ENCODE results near the gene EID2.

Gene EID2

DNA sequence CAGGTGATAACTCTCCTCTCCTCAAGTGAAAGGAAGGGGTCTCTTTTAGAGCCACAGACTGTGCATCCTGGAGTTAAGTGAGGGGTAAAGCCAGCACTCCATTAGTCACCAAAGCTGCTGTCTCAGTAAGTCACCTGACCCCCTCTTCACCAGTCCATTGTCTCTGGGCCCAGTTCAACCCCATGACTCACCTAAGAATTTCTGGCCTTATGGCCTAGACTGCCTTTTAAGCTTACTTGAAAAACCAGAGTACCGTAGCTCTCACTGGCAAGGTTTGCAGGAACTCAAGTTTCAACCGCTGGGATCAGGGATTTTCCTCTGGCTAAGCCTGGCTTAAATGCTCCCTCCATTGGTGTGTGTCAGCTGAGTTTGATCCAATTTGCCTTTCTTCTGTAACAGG is 23.4 kb upstream of the EID2 start:
- H3K4me1 ChIP-seq (ENCODE audit: control insufficient read depth, low read length), result no peaks in the 10 kb centered on the region
- H4K20me1 ChIP-seq (ENCODE audit: control insufficient read depth, insufficient read depth, low read depth, low read length), result no peaks in the 10 kb centered on the region
- H3K9me2 ChIP-seq (replicated peaks; ENCODE audit: control insufficient read depth, low read length), result no peaks in the 10 kb centered on the region
- no peaks in the 10 kb centered on the region for H3F3A ChIP-seq (ENCODE audit: control insufficient read depth, insufficient read depth)
- H3K27me3 ChIP-seq (ENCODE audit: control insufficient read depth, low read length), result peaks cover 11% of the 10 kb centered on the region
- H3K36me3 ChIP-seq (ENCODE audit: control insufficient read depth, low read length), result no peaks in the 10 kb centered on the region
- H3K27ac ChIP-seq (ENCODE audit: low read depth, low read length), result no peak overlapping the region
- no peak overlapping the region for H3K4me2 ChIP-seq (ENCODE audit: low read length)
- H3K9me3 ChIP-seq (ENCODE audit: control insufficient read depth, insufficient read depth, low read length), result no peaks in the 10 kb centered on the region
- no peaks in the 10 kb centered on the region for H3K79me2 ChIP-seq (ENCODE audit: control insufficient read depth, low read length)
- TF ChIP-seq EZH2phosphoT487 (IDR thresholded peaks at IDR 0.05; ENCODE audit: borderline replicate concordance, low read length), result no peak
- TF ChIP-seq, protein P1, sequence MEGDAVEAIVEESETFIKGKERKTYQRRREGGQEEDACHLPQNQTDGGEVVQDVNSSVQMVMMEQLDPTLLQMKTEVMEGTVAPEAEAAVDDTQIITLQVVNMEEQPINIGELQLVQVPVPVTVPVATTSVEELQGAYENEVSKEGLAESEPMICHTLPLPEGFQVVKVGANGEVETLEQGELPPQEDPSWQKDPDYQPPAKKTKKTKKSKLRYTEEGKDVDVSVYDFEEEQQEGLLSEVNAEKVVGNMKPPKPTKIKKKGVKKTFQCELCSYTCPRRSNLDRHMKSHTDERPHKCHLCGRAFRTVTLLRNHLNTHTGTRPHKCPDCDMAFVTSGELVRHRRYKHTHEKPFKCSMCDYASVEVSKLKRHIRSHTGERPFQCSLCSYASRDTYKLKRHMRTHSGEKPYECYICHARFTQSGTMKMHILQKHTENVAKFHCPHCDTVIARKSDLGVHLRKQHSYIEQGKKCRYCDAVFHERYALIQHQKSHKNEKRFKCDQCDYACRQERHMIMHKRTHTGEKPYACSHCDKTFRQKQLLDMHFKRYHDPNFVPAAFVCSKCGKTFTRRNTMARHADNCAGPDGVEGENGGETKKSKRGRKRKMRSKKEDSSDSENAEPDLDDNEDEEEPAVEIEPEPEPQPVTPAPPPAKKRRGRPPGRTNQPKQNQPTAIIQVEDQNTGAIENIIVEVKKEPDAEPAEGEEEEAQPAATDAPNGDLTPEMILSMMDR (IDR thresholded peaks at IDR 0.05; ENCODE audit: low read depth, low read length, poor library complexity, severe bottlenecking), result no peak
- no peak overlapping the region for H3K4me3 ChIP-seq (ENCODE audit: low read length)

DNA sequence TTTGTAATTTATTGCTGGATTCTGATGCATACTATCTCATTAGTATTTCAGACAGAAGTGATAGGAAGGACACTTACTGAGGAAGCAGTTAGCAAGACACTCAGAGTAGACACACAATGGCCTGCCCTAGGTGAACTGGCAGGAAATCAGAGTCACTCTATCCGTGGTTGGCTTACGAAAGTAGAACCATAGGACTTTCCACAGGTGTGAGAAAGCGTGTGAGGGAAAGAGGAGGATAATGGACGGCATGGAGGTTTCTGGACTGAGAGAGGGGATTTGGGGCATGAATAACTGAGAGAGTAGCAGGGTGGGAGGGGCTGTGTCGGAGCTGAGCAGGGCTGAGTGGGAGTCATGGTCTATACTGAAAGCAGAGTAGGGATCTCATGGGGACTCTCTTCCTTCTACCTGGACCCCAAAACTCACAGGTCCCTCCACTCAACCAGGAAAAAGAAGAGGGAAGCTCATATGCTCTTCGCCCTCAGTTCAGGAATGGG is 18.7 kb upstream of the EID2 start:
- Histone ChIP-seq H3K4me1 (ENCODE audit: control insufficient read depth, low read length) (no peaks in the 10 kb centered on the region), H3K4me3 (ENCODE audit: low read length) (no peak overlapping the region), H3F3A (ENCODE audit: control insufficient read depth, insufficient read depth) (no peaks in the 10 kb centered on the region), H3K79me2 (ENCODE audit: control insufficient read depth, low read length) (no peaks in the 10 kb centered on the region), H4K20me1 (ENCODE audit: control insufficient read depth, insufficient read depth, low read depth, low read length) (no peaks in the 10 kb centered on the region), H3K27ac (ENCODE audit: low read depth, low read length) (no peak overlapping the region), H3K9me2 (replicated peaks; ENCODE audit: control insufficient read depth, low read length) (no peaks in the 10 kb centered on the region), H3K36me3 (ENCODE audit: control insufficient read depth, low read length) (no peaks in the 10 kb centered on the region), H3K9me3 (ENCODE audit: control insufficient read depth, insufficient read depth, low read length) (no peaks in the 10 kb centered on the region), H3K4me2 (ENCODE audit: low read length) (no peak overlapping the region), H3K27me3 (ENCODE audit: control insufficient read depth, low read length) (peaks cover 13% of the 10 kb centered on the region)
- TF ChIP-seq, protein P1 (IDR thresholded peaks at IDR 0.05; ENCODE audit: low read depth, low read length, poor library complexity, severe bottlenecking), result no peak

DNA sequence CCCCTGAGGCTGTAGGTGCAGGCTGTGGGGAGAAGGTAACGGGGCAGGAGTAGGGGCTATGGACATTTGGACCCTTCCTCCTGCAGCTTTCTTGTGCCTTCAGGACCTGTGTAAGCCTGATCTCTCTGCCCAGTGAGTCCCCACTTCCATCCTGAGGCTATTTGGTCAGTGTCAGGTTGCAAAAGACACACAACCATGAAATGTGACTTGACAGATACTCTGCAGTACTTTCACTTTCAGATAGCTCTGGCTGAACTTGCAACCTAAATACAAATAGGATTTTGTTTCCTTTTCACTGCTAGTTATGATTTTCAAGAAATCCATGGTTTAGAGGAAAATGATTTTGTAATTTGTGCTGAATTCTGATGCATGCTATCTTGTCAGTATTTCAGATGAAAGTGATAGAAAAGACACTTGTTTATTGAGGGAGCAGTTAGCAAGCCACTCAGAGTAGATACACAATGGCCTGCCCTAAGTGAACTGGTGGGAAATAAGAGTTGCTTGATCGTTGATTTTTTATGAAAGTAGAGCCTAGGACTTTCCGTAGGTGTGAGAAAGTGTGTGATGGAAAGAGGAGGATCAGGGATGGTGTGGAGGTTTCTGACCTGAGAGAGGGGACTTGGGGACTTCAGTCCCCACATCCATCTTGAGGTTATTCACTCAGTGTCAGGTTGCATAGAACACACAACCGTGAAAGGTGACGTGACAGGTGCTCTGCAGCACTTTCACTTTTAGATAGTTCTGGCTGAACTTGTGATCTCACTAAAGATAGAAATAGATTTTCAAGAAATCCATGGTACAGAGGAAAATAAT is 18.1 kb upstream of the EID2 start:
- H3K4me3 ChIP-seq (ENCODE audit: low read length), result no peak overlapping the region
- TF ChIP-seq EZH2phosphoT487 (IDR thresholded peaks at IDR 0.05; ENCODE audit: borderline replicate concordance, low read length), result no peak
- TF ChIP-seq, protein P1 (IDR thresholded peaks at IDR 0.05; ENCODE audit: low read depth, low read length, poor library complexity, severe bottlenecking), result no peak
- no peak overlapping the region for H3K27ac ChIP-seq (ENCODE audit: low read depth, low read length)

More for the DNA sequence above, 18.1 kb upstream of the EID2 start:
- Histone ChIP-seq H3K9me2 (replicated peaks; ENCODE audit: control insufficient read depth, low read length) (no peaks in the 10 kb centered on the region), H3K4me1 (ENCODE audit: control insufficient read depth, low read length) (no peaks in the 10 kb centered on the region; the same call in 1 of the 2 replicates), H3K4me2 (ENCODE audit: low read length) (no peak overlapping the region), H3K9me3 (ENCODE audit: control insufficient read depth, insufficient read depth, low read length) (no peaks in the 10 kb centered on the region), H3K36me3 (ENCODE audit: control insufficient read depth, low read length) (no peaks in the 10 kb centered on the region), H3K27me3 (ENCODE audit: control insufficient read depth, low read length) (peaks cover 19% of the 10 kb centered on the region), H3F3A (ENCODE audit: control insufficient read depth, insufficient read depth) (no peaks in the 10 kb centered on the region), H3K79me2 (ENCODE audit: control insufficient read depth, low read length) (no peaks in the 10 kb centered on the region), H4K20me1 (ENCODE audit: control insufficient read depth, insufficient read depth, low read depth, low read length) (no peaks in the 10 kb centered on the region)
